K562 (cell line): Measurements from ENCODE around the gene CRYGA. TPM values are rescaled to one million over a fixed set of nuclear protein-coding genes. Genes with fewer than 3 reads are reported as not detected.

Experiments
- CHD7 ChIP-seq: fragments of 200-600 bp; sonication (generic); IDR thresholded peaks from one replicate; pipeline ENCODE4 v1.6.1; 2012; ENCODE audit warnings: mild to moderate bottlenecking, low read depth, low read length, inconsistent platforms
- DMBX1 ChIP-seq: fragments of 250-450 bp; sonication (Bioruptor Pico); IDR thresholded peaks from 2 replicates; pipeline ENCODE4 v1.8.0; 2022; ENCODE audit warnings: inconsistent platforms, mild to moderate bottlenecking, moderate library complexity, borderline replicate concordance
- HDGF ChIP-seq: fragments of 450-650 bp; IDR thresholded peaks from 2 replicates; pipeline ENCODE4 v1.6.1; 2016
- PTRF ChIP-seq: fragments of 450-650 bp; IDR thresholded peaks from 2 replicates; pipeline ENCODE4 v1.6.1; 2016; ENCODE audit warnings: mild to moderate bottlenecking, missing genetic modification characterization, missing compliant biosample characterization
- SIRT6 ChIP-seq: IDR thresholded peaks from one replicate; pipeline ENCODE4 v1.6.1; 2012; ENCODE audit warnings: low read depth, mild to moderate bottlenecking, control low read depth, inconsistent platforms, low read length, moderate library complexity
- SMC3 ChIP-seq: conservative IDR thresholded peaks from 2 replicates; pipeline ENCODE4 v1.6.1; 2011; ENCODE audit warnings: low read depth, low read length, improper control_type of control experiment; ENCODE audit not compliant: insufficient read depth
- ZNF174 ChIP-seq: fragments of 250-450 bp; sonication (Bioruptor Pico); IDR thresholded peaks from 2 replicates; pipeline ENCODE4 v1.4.0; 2020; ENCODE audit warnings: mild to moderate bottlenecking
- ZNF23 ChIP-seq: fragments of 250-450 bp; sonication (Bioruptor Pico); IDR thresholded peaks from 2 replicates; pipeline ENCODE4 v1.4.0; 2020; ENCODE audit warnings: mild to moderate bottlenecking
- polyA plus RNA-seq, 8 experiments: library from polyadenylated mRNA; depleted of rRNA in 4 of 8; stranded (reverse) in 5 of 8; unstranded in 3 of 8; fragments of >200 nt; fragmentation: Nextera tagmentation in 2 of 8; fragmentation: Illumina TruSeq in 1 of 8; extraction: Ambion mirVana in 2 of 8; extraction: Trizol in 1 of 8; gene quantifications; 2 replicates each; pipeline versions ENCODE4 v1.2.1 to v1.2.3, GENCODE V29; 2011 to 2014; ENCODE audit warnings: inconsistent platforms in 1 of 8, missing spikeins in 1 of 8
- total RNA-seq, 7 experiments: library from RNA; depleted of rRNA in 6 of 7; stranded (reverse); fragments of >200 nt in 6 of 7; fragmentation: Illumina TruSeq in 2 of 7; extraction: Trizol in 2 of 7; gene quantifications; 2 replicates each; pipeline versions ENCODE4 v1.2.1 to v1.2.3, GENCODE V29; 2011 to 2021; ENCODE audit warnings: low replicate concordance in 1 of 7

Gene CRYGA
- total and polyA plus RNA-seq, 9 of the 15 experiments (the other 6 are each of a cell fraction or from before 2014, with no cell fraction given): not detected

DNA sequence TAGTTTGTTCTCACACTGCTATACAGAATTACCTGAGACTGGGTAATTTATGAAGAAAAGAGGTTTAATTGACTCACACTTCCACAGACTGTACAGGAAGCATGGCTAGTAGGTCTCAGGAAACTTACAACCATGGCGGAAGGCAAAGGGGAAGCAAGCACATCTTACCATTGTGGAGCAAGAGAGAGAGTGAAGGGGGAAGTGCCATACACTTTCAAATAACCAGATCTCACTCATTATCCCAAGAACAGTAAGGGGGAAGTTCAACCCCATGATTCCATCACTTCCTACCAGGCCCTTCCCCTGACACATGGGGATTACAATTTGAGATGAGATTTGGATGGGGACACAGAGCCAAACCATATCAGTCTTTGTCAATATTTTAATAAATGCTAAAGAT lies 12.4 kb downstream of the CRYGA start (continued):
- no peak for TF ChIP-seq CHD7
- TF ChIP-seq PTRF (tag): no peak
- no peak for TF ChIP-seq HDGF
- TF ChIP-seq DMBX1 (CRISPR knock-in tag): no peak
- TF ChIP-seq ZNF174 (CRISPR knock-in tag): no peak
- no peak for TF ChIP-seq ZNF23 (CRISPR knock-in tag)
- TF ChIP-seq SIRT6: no peak
- TF ChIP-seq SMC3: no peak
